ENCODE data around the gene SLC12A3.

GRCh38 chr16:56823081-56823733 is 41.8 kb upstream of the SLC12A3 start:
- TF ChIP-seq POLR2AphosphoS5 (IDR thresholded peaks at IDR 0.05) (no peak), CTCF (IDR thresholded peaks at IDR 0.05) (no peak), POLR2A (IDR thresholded peaks at IDR 0.05) (no peak)

Data from breast epithelium (tissue), 3 donors.